Glomerular visceral epithelial cell (primary cell): ENCODE data around the gene NAA60.
A peak's percentile ranks its signal among the peaks of the same experiment; 100 is the strongest.

Experiments
- DNase-seq: peaks from one replicate; pipeline ENCODE4 v3.0.0-alpha.2; 2016; ENCODE audit errors: extremely low spot score

NAA60 gene

DNA sequence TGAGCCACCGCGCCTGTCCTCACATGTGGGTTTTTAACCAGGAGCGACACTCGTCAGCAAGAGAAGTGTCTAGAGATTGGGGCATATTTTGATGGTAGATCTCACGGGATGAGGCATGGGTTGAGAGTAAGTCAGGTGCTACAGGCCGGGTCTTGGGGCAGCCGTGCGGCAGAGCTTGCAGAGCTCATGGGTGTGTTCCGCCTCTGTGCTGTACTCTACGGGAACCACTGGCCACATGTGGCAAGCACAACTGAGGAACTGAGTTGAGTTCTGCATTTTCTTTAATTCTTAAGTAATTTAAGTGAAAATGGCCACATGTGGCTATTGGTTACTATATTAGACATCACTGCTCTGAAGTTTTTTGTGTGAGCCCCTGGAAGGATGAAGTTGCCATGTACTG lies 66.9 kb downstream of the NAA60 start:
- no peak for DNase-seq

- DNase-seq = no peak
These were observed 68.1 kb downstream of the NAA60 start for GRCh38 chr16:3511286-3512180.

GRCh38 chr16:3513892-3514583 lies 70.6 kb downstream of the NAA60 start:
- no peak for DNase-seq

GRCh38 chr16:3514621-3515020 lies 71.1 kb downstream of the NAA60 start:
- no peak for DNase-seq

- no peak for DNase-seq
These were observed 72.4 kb downstream of the NAA60 start for GRCh38 chr16:3515897-3516296.

DNA sequence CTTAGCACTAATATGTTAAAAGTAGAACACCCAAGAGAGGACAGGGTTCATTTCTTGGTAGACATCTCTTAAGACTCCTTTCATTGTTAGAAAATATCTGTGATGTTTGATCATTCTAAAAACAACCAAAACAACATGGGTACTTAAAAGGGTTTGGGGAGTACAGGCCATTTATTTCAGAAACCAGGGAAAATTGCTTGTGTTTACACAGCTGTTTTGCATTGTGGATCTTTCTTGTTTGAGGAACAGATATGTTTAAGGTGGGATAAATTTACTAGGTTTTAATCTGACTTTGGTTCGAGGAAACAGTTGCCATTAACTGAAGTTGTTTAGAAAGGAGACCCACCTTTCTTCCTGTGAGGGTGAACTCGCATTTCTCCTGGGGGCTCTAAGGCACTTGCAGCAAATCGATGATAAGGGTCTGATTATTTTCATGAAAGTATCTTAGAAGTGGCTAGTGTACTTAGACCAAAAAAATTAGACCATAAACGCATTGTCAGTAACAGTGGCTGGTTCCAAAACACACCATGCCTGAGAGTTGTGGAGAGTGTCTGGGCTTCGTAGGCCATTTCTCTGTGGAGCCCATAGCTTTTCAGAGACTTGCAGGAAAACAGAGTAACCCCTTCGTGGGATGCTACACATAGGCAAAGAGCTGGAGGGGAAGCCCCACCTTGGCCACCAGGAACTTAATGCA lies 75.0 kb downstream of the NAA60 start:
- no peak for DNase-seq

DNA sequence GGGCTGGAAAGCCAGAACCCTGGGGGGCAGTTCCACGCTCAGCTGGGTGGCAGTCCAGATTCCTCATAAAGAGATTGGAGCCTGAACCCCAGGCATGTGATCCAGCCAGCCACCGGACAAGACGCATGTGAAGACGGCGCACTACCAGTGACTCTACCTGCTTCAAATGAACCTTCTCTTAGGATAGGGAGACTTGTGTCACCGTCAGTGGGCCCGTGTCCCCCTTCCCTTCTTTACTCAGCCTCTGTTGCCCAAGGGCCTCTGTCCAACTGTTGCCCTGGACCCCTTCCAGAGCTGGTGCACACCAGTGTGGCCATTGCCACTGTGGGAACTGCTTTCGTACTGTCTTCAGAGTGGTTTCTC lies 75.5 kb downstream of the NAA60 start:
- no peak for DNase-seq

- DNase-seq = no peak
These were observed 76.1 kb downstream of the NAA60 start for GRCh38 chr16:3519581-3519980.

DNA sequence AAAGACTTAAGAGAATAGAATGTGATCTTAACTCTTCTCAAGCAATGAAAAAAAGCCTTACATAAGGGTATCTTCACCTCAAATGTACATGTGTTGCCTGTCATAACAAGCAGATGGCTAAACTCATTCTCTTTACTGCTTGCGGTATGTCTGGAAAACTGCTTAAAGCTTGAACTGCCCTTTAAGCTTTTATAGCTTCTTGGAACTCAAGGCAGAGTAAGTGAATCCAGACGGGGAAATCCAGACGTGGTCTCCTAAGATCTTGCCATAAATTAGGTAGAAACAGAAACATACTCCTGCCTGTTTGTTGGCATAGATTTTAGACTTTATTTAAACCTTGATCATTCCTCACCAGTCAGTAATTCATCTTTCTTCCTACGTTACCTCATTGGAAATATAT lies 76.9 kb downstream of the NAA60 start:
- DNase-seq = no peak

DNA sequence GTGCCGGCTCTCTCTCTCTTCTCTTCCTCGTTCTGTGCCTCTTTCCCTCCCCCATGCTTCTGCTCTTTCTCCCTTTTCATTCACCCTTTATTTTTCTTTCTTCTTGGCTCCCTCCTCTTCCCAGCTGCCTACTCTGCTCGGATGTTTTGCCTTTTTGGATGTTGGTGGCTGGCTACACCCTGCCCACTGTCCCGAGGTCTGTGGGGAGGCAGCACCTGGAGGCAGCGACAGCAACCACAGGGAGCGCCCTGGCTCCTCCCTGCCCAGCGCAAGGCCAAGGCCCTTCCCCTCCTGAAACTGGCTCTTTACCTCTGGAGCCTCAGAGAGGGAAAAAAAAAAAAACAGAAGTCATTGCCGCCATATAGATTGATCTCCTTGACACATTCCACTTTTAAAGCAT lies 77.4 kb downstream of the NAA60 start:
- no peak for DNase-seq

DNA sequence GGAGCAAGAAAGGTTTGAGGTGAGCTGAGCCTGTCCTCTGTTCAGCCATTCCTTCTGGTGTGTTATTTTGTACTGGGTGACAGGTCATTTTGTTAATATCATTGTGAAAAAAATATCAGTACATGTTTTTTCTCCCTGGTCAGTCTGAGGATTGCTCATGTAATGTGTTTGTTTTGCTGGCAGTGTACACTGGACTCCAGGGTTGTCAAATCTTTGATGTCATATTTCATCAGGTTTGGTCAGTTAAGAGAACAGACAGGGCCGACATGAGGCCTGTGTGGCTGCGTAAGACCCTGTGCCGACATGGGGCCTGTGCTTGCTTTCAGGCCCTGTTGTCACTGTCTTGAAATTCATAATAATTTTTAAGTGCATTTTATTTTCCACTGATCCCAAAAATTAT lies 79.8 kb downstream of the NAA60 start:
- DNase-seq = no peak

DNA sequence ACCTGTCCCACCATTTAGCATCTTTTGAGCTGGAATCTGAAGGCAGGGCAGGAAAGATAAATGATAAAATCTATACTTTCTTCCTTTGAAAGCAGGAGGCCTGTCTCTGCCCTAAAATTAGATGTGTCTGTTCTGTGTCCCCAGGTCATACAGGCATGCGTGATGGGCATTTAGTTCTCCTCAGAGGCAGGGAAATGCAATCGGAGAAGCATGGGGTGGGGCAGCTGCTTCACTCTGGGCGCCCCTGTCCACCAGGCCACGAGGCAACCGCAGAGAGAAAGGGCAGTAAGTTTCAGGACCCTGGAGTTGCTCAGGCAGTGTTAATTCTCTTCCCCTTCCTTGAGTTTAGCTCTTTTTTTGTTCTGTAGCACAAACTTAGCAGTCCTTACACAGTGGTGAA lies 82.5 kb downstream of the NAA60 start:
- DNase-seq = no peak

DNA sequence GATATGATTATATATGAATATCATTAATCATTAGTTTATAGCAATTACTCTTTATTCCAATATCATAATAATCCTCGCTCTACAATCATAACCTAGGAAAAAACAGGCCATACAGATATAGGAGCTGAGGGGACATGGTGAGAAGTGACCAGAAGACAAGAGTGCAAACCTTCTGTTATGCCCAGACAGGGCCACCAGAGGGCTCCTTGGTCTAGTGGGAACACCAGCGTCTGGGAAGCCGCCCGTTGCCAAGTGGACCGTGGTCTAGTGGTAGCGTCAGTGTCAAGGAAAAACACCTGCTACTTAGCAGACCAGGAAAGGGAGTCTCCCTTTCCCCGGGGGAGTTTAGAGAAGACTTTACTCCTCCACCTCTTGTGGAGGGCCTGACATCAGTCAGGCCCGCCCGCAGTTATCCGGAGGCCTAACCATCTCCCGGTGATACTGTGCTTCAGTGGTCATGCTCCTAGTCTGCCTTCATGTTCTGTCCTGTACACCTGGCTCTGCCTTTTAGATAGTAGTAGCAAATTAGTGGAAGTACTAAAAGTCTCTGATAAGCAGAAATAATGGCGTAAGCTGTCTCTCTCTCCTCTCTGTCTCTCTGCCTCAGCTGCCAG lies 83.8 kb downstream of the NAA60 start:
- DNase-seq = peak; percentile 30

- DNase-seq = no peak
These were observed 84.9 kb downstream of the NAA60 start for GRCh38 chr16:3528406-3528805.

DNA sequence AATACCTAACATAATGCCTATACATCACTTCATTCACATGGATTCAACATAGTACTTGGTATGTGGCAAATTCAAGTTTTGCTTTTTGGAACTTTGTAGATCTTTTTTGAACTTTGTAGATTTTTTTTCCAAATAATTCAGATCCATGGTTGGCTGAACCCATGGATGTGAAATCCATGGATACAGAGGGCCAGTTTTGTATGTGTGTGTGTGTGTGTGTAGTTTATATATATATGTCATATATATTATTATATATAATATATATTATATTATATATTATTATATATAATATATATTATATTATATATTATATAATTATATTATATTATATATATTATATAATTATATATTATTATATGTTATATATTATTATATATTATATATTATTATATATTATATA lies 85.7 kb downstream of the NAA60 start:
- DNase-seq = no peak

DNA sequence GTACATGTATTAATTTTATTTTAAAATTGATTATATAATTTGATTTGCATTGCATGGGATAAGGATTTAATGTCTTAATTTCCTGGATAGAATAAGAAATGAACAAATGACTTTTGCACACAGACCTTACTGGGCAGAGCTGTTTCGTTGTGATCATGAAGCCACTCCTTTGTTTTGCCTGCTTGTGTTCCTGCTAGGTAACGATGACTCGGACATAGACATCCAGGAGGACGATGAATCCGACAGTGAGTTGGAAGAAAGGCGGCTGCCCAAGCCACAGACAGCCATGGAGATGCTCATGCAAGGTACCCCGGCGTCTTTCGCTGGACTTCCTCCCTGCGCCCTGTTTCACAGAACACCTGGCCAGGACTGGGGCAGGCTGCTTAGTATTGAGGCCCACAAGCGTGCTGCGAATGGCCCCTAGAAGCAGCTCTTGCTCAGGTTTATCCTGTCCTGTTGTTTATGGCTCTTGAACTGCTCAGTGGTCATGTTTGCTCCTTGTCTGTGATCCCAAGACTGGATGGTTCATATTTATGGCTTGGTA lies 87.0 kb downstream of the NAA60 start:
- DNase-seq = no peak

DNA sequence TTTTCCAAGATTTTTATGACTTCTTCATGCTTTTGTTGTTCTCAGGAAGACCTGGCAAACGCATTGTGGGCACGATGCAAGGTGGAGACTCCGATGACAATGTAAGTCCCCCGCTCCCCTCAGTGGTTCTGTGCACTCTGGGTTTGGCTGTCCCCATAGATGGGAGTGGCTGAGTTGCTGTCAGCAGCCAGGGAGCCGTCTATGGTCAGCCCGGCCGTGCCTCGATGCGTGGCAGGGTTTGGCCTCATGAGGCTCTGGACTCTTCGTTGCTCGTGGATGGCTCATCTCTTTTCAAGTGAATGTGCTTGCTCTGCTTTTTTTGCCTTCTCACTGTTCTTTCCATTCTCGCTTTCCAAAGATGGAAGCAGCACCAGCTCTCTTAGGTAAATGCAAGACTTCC lies 89.3 kb downstream of the NAA60 start:
- DNase-seq = no peak

DNA sequence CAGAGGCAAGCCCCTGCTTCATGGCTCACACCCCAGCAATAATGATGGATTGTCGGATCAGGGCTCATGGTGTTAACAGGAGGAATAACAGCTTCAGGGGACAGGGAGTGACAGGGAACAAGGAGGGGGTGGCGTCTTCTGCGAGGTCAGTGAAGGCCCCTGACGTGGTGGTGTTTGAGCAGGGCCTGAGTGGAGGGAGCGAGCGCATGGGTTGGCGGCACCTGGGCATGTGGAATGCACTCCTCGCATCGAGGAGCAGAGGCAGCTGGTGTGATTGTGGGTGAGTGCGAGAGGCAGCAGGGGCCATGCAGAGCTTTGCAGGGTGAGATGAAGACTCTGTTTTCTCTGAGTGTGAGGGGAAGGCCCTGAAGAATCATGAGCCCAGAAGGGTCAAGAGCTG lies 90.6 kb downstream of the NAA60 start:
- DNase-seq = no peak

DNA sequence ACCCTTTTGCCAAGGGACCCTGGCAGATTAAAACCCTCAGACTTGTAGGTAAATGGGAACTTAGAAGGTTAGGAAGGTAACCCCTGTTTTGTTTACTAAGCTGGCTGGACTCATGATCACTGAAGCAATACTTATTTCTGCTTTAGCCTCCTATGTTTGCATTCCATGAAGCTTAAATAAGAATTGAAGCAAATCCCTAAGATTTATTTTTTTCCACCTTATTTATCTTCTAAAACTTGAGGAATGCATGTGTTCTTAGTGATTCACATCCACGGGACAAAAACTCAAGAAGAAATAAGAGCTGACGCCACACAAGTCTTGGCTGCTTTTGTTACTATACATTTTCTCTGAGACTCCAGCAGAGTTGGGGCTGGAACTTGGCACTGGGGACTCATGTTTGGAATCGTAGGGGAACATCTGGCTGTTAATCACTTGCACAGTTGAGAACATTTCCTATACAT lies 92.8 kb downstream of the NAA60 start:
- DNase-seq = no peak
